Panc1 (cell line): ENCODE measurements around the gene LEFTY2.

Source experiments
- CTCF ChIP-seq: fragments of 450-650 bp; IDR thresholded peaks from 2 replicates; pipeline ENCODE4 v1.5.1; 2017; ENCODE audit warnings: mild to moderate bottlenecking
- POLR2AphosphoS5 ChIP-seq: IDR thresholded peaks from 2 replicates; pipeline ENCODE4 v1.6.1; 2012; ENCODE audit warnings: mild to moderate bottlenecking, low read depth, low read length, moderate library complexity
- REST ChIP-seq, 2 experiments: IDR thresholded peaks; 2 replicates each; pipeline ENCODE4 v1.6.1; 2011 to 2012; ENCODE audit warnings: low read depth in 2 of 2, control low read depth in 1 of 2, low read length in 1 of 2, mild to moderate bottlenecking in 1 of 2, moderate library complexity in 1 of 2; ENCODE audit not compliant: insufficient read depth in 1 of 2
- TCF7L2 ChIP-seq: IDR thresholded peaks from 2 replicates; pipeline ENCODE4 v1.6.1; 2011; ENCODE audit warnings: mild to moderate bottlenecking, low read depth, low read length, inconsistent platforms

- TF ChIP-seq CTCF: no peak
- TF ChIP-seq TCF7L2: no peak
- no peak for TF ChIP-seq POLR2AphosphoS5
- TF ChIP-seq REST (IDR thresholded peaks at IDR 0.05; ENCODE audit: insufficient read depth in 1 of 2, low read depth in 2 of 2, low read length in 1 of 2): no peak
Observed at GRCh38 chr1:225889743-225890142, 51.3 kb downstream of the LEFTY2 start.
